Natural killer cell treated with Interleukin-12 subunit alpha and Interleukin-12 subunit beta and Interleukin-15 and Interleukin-18, amount 100 ng/mL, for 72 hours (primary cell): Measurements from ENCODE around the gene CYP4F11. TPM values are rescaled to one million over a fixed set of nuclear protein-coding genes. Genes with fewer than 3 reads are reported as not detected.
"Not testable (repeated sequence)": the region's sequence is repeated elsewhere in the genome, so short reads cannot be mapped to it uniquely, and the experiment has no call there.

ENCODE experiments used
- ATAC-seq, 2 donors: fragments of 150-1000 bp; cut with Tn5 transposase in 1 of 2; sonication (Bioruptor Pico), chemical (Tn5 transposase) in 1 of 2; 2 replicates each; pipeline ENCODE4 v1.10.0; 2021
- DNase-seq: peaks from one replicate; pipeline ENCODE4 v3.0.0; 2022; ENCODE audit warnings: low spot score
- H3K27ac Mint-ChIP-seq, 2 donors: 1 replicate in 1 of 2; 2 replicates in 1 of 2; pipeline ENCODE4 v1.8.0; 2022; ENCODE audit warnings: mixed read lengths in 2 of 2, mild to moderate bottlenecking in 1 of 2, moderate library complexity in 1 of 2
- H3K27me3 Mint-ChIP-seq, 2 donors: 1 replicate in 1 of 2; 2 replicates in 1 of 2; pipeline ENCODE4 v1.8.0; 2022; ENCODE audit warnings: mixed read lengths in 2 of 2
- H3K36me3 Mint-ChIP-seq: one replicate; pipeline ENCODE4 v1.8.0; 2022; ENCODE audit warnings: mixed read lengths
- H3K4me1 Mint-ChIP-seq, 2 donors: 1 replicate in 1 of 2; 2 replicates in 1 of 2; pipeline ENCODE4 v1.8.0; 2022; ENCODE audit warnings: low read depth in 2 of 2, mixed read lengths in 2 of 2, mild to moderate bottlenecking in 1 of 2
- H3K4me3 Mint-ChIP-seq: one replicate; pipeline ENCODE4 v1.8.0; 2022; ENCODE audit warnings: mixed read lengths
- H3K9me3 Mint-ChIP-seq: 2 replicates; pipeline ENCODE4 v1.8.0; 2022; ENCODE audit warnings: mixed read lengths
- total RNA-seq, 2 donors: library from RNA; stranded (reverse); gene quantifications; one replicate each; pipeline ENCODE4 v1.2.3, GENCODE V29; 2022

CYP4F11 gene
- total RNA-seq, result not detected

- ATAC-seq, result peak in 1 of 2 donors; percentile 28
- Mint-ChIP-seq H3K4me3 (no peak within 1 kb of the TSS), H3K27ac (no peak within 1 kb of the TSS), H3K4me1 (peaks cover 0 to 4% of the 10 kb centered on the region in 2 donors), H3K9me3 (no peaks in the 10 kb centered on the region), H3K27me3 (peaks cover 8 to 12% of the 10 kb centered on the region in 2 donors), H3K36me3 (no peaks in the 10 kb centered on the region)
- no peak for DNase-seq
Measured at GRCh38 chr19:15934332-15935078, at the start of gene CYP4F11. Gene CYP4F11, minus strand, starts transcription at chr19:15934529. Its CDS starts 121 bp downstream, at chr19:15934408.

DNA sequence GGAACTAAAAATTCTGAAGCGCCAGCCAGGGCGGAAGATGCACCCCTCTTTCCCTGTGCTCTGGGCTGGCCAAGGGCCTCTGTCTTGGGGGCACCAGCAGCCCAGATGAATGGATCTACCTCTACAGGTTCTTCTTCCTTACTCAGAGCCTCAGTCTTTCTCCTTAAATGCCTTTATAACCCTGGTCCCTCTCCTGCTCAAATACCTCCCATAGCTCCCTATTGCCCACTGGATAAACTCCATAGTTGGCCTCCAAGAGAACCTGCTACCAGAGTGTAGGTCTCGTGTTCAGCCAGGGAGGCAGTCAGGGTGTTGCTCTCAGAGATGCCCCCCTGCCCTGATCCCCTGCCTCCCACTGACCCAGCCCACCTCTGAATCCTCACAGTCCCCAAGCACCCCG lies 45.0 kb upstream of the CYP4F11 start:
- no peak overlapping the region for H3K4me3 Mint-ChIP-seq
- DNase-seq (no peak), ATAC-seq (no peak)
- H3K27me3 Mint-ChIP-seq, result peaks cover 18 to 31% of the 10 kb centered on the region in 2 donors
- no peaks in the 10 kb centered on the region for H3K36me3 Mint-ChIP-seq
- H3K27ac Mint-ChIP-seq, result no peak overlapping the region
- H3K4me1 Mint-ChIP-seq, result no peaks in the 10 kb centered on the region
- no peaks in the 10 kb centered on the region for H3K9me3 Mint-ChIP-seq

GRCh38 chr19:15977690-15978089 lies 43.4 kb upstream of the CYP4F11 start:
- H3K4me3 Mint-ChIP-seq, result no peak overlapping the region
- H3K36me3 Mint-ChIP-seq, result no peaks in the 10 kb centered on the region
- no peak overlapping the region for H3K27ac Mint-ChIP-seq
- DNase-seq, result no peak
- H3K9me3 Mint-ChIP-seq, result no peaks in the 10 kb centered on the region
- ATAC-seq, result no peak
- H3K4me1 Mint-ChIP-seq, result no peaks in the 10 kb centered on the region
- H3K27me3 Mint-ChIP-seq, result peaks cover 18 to 25% of the 10 kb centered on the region in 2 donors

- no peaks in the 10 kb centered on the region for H3K36me3 Mint-ChIP-seq
- ATAC-seq (no peak), DNase-seq (no peak)
- H3K27ac Mint-ChIP-seq, result no peak overlapping the region
- H3K9me3 Mint-ChIP-seq, result no peaks in the 10 kb centered on the region
- H3K4me1 Mint-ChIP-seq, result no peaks in the 10 kb centered on the region
- no peak overlapping the region for H3K4me3 Mint-ChIP-seq
- peaks cover 21 to 31% of the 10 kb centered on the region in 2 donors for H3K27me3 Mint-ChIP-seq
Measured at GRCh38 chr19:15976836-15977689, 42.7 kb upstream of the CYP4F11 start.

DNA sequence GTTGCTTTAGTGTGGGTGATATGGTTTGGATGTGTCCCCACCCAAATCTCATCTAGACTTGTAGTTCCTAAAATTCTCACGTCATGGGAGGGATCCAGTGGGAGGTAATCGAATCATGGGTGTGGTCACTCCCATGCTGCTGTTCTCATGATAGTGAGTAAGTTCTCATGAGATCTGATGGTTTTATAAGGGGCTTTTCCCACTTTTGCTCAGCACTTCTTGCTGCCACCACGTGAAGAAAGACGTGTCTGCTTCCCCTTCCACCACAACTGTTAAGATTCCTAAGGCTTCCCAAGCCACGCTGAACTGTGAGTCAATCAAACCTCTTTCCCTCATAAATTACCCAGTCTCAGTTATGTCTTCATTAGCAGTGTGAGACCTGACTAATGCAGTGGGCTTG lies 40.5 kb upstream of the CYP4F11 start:
- H3K4me1 Mint-ChIP-seq, result no peaks in the 10 kb centered on the region
- DNase-seq, result no peak
- no peaks in the 10 kb centered on the region for H3K36me3 Mint-ChIP-seq
- no peaks in the 10 kb centered on the region for H3K9me3 Mint-ChIP-seq
- H3K27ac Mint-ChIP-seq, result no peak overlapping the region
- no peak overlapping the region for H3K4me3 Mint-ChIP-seq
- ATAC-seq, result no peak
- peaks cover 20 to 27% of the 10 kb centered on the region in 2 donors for H3K27me3 Mint-ChIP-seq

- H3K4me1 Mint-ChIP-seq, H3K36me3 Mint-ChIP-seq, H3K9me3 Mint-ChIP-seq, ATAC-seq, H3K27ac Mint-ChIP-seq, DNase-seq, H3K4me3 Mint-ChIP-seq: not testable (repeated sequence)
- peaks cover 21% of the 10 kb centered on the region in 2 donors for H3K27me3 Mint-ChIP-seq
Measured at GRCh38 chr19:15972043-15972442, 37.7 kb upstream of the CYP4F11 start.

GRCh38 chr19:15971224-15971780 lies 37.0 kb upstream of the CYP4F11 start:
- Mint-ChIP-seq H3K9me3 (no peaks in the 10 kb centered on the region), H3K4me3 (no peak overlapping the region), H3K27me3 (peaks cover 23 to 24% of the 10 kb centered on the region in 2 donors), H3K36me3 (no peaks in the 10 kb centered on the region), H3K4me1 (no peaks in the 10 kb centered on the region), H3K27ac (no peak overlapping the region)
- no peak for DNase-seq
- no peak for ATAC-seq

GRCh38 chr19:15964231-15964630 lies 29.9 kb upstream of the CYP4F11 start:
- Mint-ChIP-seq H3K36me3 (no peaks in the 10 kb centered on the region), H3K4me3 (no peak overlapping the region), H3K27me3 (peaks cover 23 to 31% of the 10 kb centered on the region in 2 donors), H3K27ac (no peak overlapping the region), H3K9me3 (no peaks in the 10 kb centered on the region), H3K4me1 (no peaks in the 10 kb centered on the region)
- ATAC-seq (peak in 1 of 2 donors; percentile 48), DNase-seq (no peak)

- Mint-ChIP-seq H3K4me3 (no peak overlapping the region), H3K4me1 (no peaks in the 10 kb centered on the region), H3K36me3 (no peaks in the 10 kb centered on the region), H3K27ac (no peak overlapping the region), H3K9me3 (no peaks in the 10 kb centered on the region), H3K27me3 (peaks cover 21 to 28% of the 10 kb centered on the region in 2 donors)
- DNase-seq (no peak), ATAC-seq (no peak)
Measured at GRCh38 chr19:15962319-15962718, 28.0 kb upstream of the CYP4F11 start.

GRCh38 chr19:15954820-15955219 lies 20.5 kb upstream of the CYP4F11 start:
- peaks cover 29 to 34% of the 10 kb centered on the region in 2 donors for H3K27me3 Mint-ChIP-seq

DNA sequence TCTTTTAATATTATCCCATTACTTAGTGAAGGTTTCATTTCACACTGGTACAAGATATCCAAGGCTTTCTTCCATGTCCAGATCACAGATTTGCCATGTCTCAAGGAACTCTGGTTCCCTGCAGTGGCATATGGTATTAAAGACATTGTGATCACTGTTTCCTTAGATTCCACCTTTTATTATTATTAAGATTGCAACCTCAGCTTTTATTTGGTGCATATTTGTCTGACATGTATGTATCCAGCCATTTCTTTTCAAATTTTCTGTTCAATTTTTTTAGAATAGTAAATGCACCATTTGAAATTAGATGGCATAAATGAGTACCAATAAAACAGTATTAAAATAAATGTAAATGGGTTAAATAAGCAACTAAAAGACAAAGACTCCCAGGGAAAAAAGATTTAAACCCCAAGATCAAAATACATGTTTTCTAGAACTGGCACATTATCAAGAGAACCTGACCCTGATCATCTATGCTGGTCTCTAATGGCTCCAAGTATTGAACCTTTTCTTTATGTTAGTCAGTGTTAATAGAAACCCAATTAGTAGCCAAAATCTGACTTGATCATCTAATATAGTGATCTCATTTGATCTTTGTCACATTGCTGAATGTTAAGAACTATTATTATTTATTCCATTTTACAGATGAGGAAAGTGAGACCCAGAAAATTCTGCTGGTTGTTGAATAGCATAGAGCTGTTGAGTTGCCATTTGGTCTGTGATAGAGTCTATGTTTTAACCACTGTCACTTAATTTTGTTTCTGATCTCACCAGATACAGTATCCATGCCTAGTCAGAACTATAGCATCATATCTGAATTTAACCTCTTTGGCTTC lies 14.1 kb upstream of the CYP4F11 start, which contains the start of gene OR10H4:
Gene OR10H4, plus strand, starts transcription at position 786 of the 836 bp plus-strand sequence. Its CDS starts 0 bp downstream, at position 786.
- Mint-ChIP-seq H3K4me1 (no peaks in the 10 kb centered on the region), H3K9me3 (peaks cover 9% of the 10 kb centered on the region), H3K27me3 (peaks cover 43 to 49% of the 10 kb centered on the region in 2 donors), H3K36me3 (peaks cover 13% of the 10 kb centered on the region), H3K4me3 (no peak within 1 kb of the TSS), H3K27ac (no peak within 1 kb of the TSS)
- DNase-seq, result no peak
- no peak for ATAC-seq

More at GRCh38 chr19:15954820-15955219, 20.5 kb upstream of the CYP4F11 start:
- ATAC-seq (no peak), DNase-seq (no peak)
- Mint-ChIP-seq H3K27ac (no peak overlapping the region), H3K36me3 (peaks cover 1% of the 10 kb centered on the region), H3K4me3 (no peak overlapping the region), H3K4me1 (no peaks in the 10 kb centered on the region), H3K9me3 (no peaks in the 10 kb centered on the region)

DNA sequence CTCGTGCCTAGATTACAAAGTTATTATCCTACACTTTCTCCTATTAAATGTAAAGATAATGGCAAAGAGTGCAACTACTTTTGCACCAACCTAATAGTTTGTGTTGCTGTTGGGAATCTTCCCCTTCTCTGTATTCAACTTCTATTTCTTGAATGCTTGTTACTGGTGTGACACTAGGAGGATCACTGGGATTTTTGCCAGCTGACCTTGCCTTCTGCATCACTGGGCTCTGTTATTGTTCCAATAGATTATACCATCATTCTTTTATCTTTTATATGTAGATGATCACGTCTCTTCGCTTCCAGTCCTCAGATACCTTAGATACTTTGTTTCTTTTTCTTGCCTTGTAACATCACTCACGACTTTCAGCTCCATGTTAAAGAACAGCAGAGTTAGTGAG lies 11.0 kb upstream of the CYP4F11 start:
- H3K36me3 Mint-ChIP-seq, result peaks cover 13% of the 10 kb centered on the region
- no peak for DNase-seq

GRCh38 chr19:15944401-15944800 lies 10.1 kb upstream of the CYP4F11 start:
- H3K9me3 Mint-ChIP-seq, result peaks cover 6% of the 10 kb centered on the region
- peaks cover 31 to 34% of the 10 kb centered on the region in 2 donors for H3K27me3 Mint-ChIP-seq
- no peak for ATAC-seq
- no peaks in the 10 kb centered on the region for H3K4me1 Mint-ChIP-seq
- H3K4me3 Mint-ChIP-seq, result no peak overlapping the region
- DNase-seq, result no peak
- no peak overlapping the region for H3K27ac Mint-ChIP-seq
- peaks cover 8% of the 10 kb centered on the region for H3K36me3 Mint-ChIP-seq

More for the DNA sequence above, 11.0 kb upstream of the CYP4F11 start:
- Mint-ChIP-seq H3K4me3 (no peak overlapping the region), H3K9me3 (peaks cover 9% of the 10 kb centered on the region), H3K27ac (no peak overlapping the region), H3K4me1 (no peaks in the 10 kb centered on the region), H3K27me3 (peaks cover 38 to 40% of the 10 kb centered on the region in 2 donors)
- no peak for ATAC-seq
